Activated CD4-positive, alpha-beta memory T cell treated with anti-CD3 and anti-CD28 coated beads, Interleukin-2, amount 10 ng/mL, durations not matched to agents 7 days and 5 days (primary cell): ENCODE data around the gene CAMTA1. TPM values are rescaled to one million over a fixed set of nuclear protein-coding genes. Genes with fewer than 3 reads are reported as not detected.

Source experiments
- CTCF ChIA-PET: fragments of 350-600 bp; sonication (Branson Sonifier 250); formaldehyde crosslinking; loops from one replicate; lab custom pipeline; 2021; ENCODE audit warnings: antibody characterized with exemption, inconsistent platforms; lab: Charles Lee
- POLR2A ChIA-PET: fragments of 350-600 bp; sonication (Branson Sonifier 250); formaldehyde crosslinking; loops from one replicate; lab custom pipeline; 2021; ENCODE audit warnings: antibody characterized with exemption; lab: Charles Lee
- DNase-seq: peaks from one replicate; pipeline ENCODE4 v3.0.0-alpha.2; 2020
- H3K27ac Mint-ChIP-seq: one replicate; pipeline ENCODE4 v1.8.0; 2021; ENCODE audit warnings: mild to moderate bottlenecking, mixed read lengths
- H3K27me3 Mint-ChIP-seq: one replicate; pipeline ENCODE4 v1.8.0; 2021; ENCODE audit warnings: mixed read lengths
- H3K36me3 Mint-ChIP-seq: one replicate; pipeline ENCODE4 v1.8.0; 2021; ENCODE audit warnings: low read depth, mixed read lengths
- H3K4me1 Mint-ChIP-seq: one replicate; pipeline ENCODE4 v1.8.0; 2021; ENCODE audit warnings: mixed read lengths
- H3K4me3 Mint-ChIP-seq: one replicate; pipeline ENCODE4 v1.8.0; 2021; ENCODE audit warnings: mild to moderate bottlenecking, mixed read lengths
- H3K9me3 Mint-ChIP-seq: one replicate; pipeline ENCODE4 v1.8.0; 2021; ENCODE audit warnings: mixed read lengths
- total RNA-seq, 2 experiments: library from RNA; stranded (reverse); gene quantifications; one replicate each; pipeline ENCODE4 v1.2.3, GENCODE V29; 2021

Gene CAMTA1
- total RNA-seq, 2 experiments from 2014 or later, result 43.0 to 47.3 TPM

DNA sequence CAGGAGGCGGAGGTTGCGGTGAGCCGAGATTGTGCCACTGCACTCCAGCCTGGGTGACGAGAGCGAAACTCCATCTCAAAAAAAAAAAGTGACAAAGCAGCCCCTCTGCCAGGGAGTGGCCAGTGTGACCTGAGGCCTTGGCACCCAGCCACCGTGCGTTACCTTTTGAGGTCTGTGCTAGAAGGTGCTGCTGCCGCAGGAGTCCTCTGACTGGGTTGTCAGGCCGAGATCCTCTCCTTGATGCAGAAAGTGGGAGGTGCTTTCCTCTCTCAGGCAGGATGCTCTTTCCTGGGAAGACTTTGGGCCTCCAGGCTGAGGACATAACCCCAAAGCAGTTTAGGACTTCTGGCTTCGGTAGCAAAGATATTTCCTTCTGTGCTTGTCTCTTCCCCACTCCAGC is 705.3 kb downstream of the CAMTA1 start:
- no peaks in the 10 kb centered on the region for H3K4me1 Mint-ChIP-seq
- no peak overlapping the region for H3K4me3 Mint-ChIP-seq
- no peak overlapping the region for H3K27ac Mint-ChIP-seq
- CTCF ChIA-PET, result no interaction called here
- DNase-seq, result no peak
- H3K36me3 Mint-ChIP-seq, result no peaks in the 10 kb centered on the region
- H3K27me3 Mint-ChIP-seq, result no peaks in the 10 kb centered on the region
- POLR2A ChIA-PET, result no interaction called here
- H3K9me3 Mint-ChIP-seq, result peaks cover 14% of the 10 kb centered on the region

- Mint-ChIP-seq H3K36me3 (no peaks in the 10 kb centered on the region), H3K27me3 (no peaks in the 10 kb centered on the region), H3K4me1 (no peaks in the 10 kb centered on the region), H3K4me3 (no peak overlapping the region), H3K27ac (no peak overlapping the region), H3K9me3 (peaks cover 14% of the 10 kb centered on the region)
- CTCF ChIA-PET, result no interaction called here
- POLR2A ChIA-PET, result no interaction called here
- no peak for DNase-seq
Measured at GRCh38 chr1:7491109-7491817, 706.0 kb downstream of the CAMTA1 start.

GRCh38 chr1:7491818-7492173 is 706.5 kb downstream of the CAMTA1 start:
- no peak for DNase-seq
- H3K27me3 Mint-ChIP-seq, result no peaks in the 10 kb centered on the region
- POLR2A ChIA-PET, result no interaction called here
- H3K9me3 Mint-ChIP-seq, result peaks cover 14% of the 10 kb centered on the region
- H3K36me3 Mint-ChIP-seq, result no peaks in the 10 kb centered on the region
- CTCF ChIA-PET, result no interaction called here
- no peaks in the 10 kb centered on the region for H3K4me1 Mint-ChIP-seq
- H3K27ac Mint-ChIP-seq, result no peak overlapping the region
- H3K4me3 Mint-ChIP-seq, result no peak overlapping the region

DNA sequence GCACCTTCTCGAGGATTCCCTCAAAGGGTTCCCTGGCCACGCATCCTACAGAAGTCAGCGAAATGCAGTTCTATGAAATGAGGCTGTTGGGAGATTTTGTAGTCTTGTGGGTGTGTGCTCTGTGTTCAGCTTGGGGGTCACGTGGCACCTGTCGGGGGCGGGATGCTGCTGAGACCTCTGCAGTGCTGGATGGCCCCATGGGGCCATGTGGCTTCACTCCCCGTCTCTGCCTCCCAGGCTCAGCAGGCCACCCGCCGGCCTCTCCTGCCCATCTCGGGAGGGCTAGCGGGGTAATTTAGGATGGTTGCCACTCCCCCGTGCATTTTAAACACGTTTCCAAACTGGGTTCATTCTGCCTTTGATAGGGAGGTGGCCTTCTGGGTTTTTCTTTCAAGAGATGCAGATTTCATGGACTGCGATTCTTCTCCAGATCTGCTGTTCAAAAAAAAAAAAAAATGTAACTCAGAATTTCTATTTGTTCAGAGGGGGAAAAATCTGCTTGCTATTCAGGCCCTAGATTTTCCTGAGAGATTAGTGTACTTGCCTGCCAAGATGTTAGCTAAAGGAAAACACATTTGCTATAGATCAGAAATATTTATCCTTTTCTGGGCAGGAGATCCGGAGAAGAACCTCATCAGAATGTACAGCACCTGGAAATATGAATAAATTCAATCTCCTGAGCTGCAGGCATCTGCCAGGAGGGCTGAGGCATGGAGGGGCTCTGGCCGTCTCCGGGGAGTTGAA is 708.6 kb downstream of the CAMTA1 start:
- H3K27me3 Mint-ChIP-seq, result no peaks in the 10 kb centered on the region
- POLR2A ChIA-PET, result no interaction called here

DNA sequence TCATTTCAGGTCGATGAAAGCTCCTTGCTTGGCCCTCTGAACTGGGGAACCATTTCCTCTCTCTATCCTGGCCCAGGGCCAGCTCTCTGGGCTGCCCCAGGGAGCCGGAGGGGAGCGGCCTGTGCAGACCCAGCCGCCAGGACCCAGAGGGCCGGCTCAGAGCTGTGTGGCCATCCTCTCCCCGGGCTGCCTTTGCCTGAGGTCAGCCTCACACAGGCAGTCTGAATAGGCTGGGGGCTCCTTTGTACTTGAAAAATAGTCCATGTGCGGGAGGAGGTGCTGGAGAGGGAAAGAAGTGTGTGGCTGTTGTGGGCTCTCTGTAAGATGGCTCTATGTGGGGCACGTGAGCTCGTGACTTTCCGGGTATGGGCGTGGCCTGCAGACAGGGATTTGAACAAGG is 710.7 kb downstream of the CAMTA1 start:
- Mint-ChIP-seq H3K36me3 (no peaks in the 10 kb centered on the region), H3K27me3 (no peaks in the 10 kb centered on the region), H3K4me3 (no peak overlapping the region), H3K4me1 (no peaks in the 10 kb centered on the region), H3K27ac (no peak overlapping the region), H3K9me3 (peaks cover 14% of the 10 kb centered on the region)
- ChIA-PET POLR2A (no interaction called here), CTCF (no interaction called here)
- DNase-seq, result no peak

More for the DNA sequence above, 708.6 kb downstream of the CAMTA1 start:
- no peak overlapping the region for H3K27ac Mint-ChIP-seq
- no peaks in the 10 kb centered on the region for H3K4me1 Mint-ChIP-seq
- no peak overlapping the region for H3K4me3 Mint-ChIP-seq
- H3K36me3 Mint-ChIP-seq, result no peaks in the 10 kb centered on the region
- DNase-seq, result no peak
- H3K9me3 Mint-ChIP-seq, result peaks cover 14% of the 10 kb centered on the region
- CTCF ChIA-PET, result no interaction called here

- POLR2A ChIA-PET, result no interaction called here
- no peaks in the 10 kb centered on the region for H3K27me3 Mint-ChIP-seq
Measured at GRCh38 chr1:7497107-7497637, 711.9 kb downstream of the CAMTA1 start.

DNA sequence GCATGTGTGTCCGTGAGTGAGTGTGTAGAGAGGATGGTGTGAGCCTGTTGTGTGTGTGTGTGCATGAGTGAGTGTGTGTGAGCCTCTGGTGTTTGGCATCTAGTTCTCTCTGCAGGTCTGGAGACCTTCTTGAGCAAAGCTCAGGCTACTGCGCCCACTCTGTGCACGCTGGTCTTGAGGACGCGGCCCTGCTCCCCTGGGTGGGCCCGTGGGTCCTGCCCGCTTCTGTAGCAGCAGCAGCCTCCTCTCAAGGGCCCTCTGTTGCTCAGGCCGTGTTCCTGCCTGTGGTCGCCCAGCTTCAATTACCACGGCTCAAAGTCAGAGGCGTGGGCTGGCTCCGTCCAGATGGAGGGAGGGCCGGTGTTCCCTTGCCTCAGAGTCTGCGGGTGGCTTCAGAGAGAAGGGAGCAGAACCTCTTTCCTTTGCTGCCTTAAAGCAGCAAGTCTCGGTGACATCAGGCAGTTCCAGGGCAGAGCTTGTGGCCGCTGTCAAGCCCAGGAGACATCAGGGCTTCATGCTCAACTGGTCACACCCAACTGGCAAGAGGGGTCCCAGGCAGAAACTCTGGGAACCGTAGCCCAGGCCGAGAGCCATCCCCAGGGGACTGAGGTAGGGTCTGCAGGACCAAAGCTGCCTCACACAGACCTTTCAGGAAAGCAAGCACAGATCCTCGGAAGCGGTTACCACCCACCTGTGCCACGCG is 715.3 kb downstream of the CAMTA1 start:
- CTCF ChIA-PET, result no interaction called here
- no peaks in the 10 kb centered on the region for H3K4me1 Mint-ChIP-seq
- DNase-seq, result no peak
- H3K4me3 Mint-ChIP-seq, result no peak overlapping the region
- no peaks in the 10 kb centered on the region for H3K9me3 Mint-ChIP-seq
- POLR2A ChIA-PET, result no interaction called here
- no peaks in the 10 kb centered on the region for H3K36me3 Mint-ChIP-seq
- no peaks in the 10 kb centered on the region for H3K27me3 Mint-ChIP-seq
- no peak overlapping the region for H3K27ac Mint-ChIP-seq

More at GRCh38 chr1:7497107-7497637, 711.9 kb downstream of the CAMTA1 start:
- Mint-ChIP-seq H3K4me1 (no peaks in the 10 kb centered on the region), H3K27ac (no peak overlapping the region), H3K36me3 (no peaks in the 10 kb centered on the region), H3K9me3 (peaks cover 14% of the 10 kb centered on the region), H3K4me3 (no peak overlapping the region)
- DNase-seq, result no peak
- CTCF ChIA-PET, result no interaction called here

DNA sequence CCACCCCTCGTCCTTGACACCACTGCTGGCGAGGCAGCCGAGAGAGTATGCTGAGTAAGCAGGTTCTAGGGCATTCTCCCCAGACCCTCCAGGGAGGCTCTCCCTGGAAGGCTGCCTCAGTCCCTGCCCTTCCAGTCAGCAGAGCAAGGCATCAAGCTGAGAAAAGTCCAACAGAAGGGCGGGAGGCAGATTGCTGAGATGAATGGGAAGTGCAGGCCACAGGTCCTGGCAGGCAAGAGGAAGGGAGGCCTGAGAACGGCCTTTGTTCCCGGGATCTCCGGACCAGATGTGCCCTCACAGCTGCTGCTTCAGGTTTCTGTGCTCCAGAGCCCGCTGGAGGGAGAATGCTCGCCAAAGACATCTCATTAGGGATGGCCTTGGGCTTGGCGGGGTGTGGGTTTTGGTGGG is 715.8 kb downstream of the CAMTA1 start:
- POLR2A ChIA-PET, result no interaction called here
- no peaks in the 10 kb centered on the region for H3K27me3 Mint-ChIP-seq
- DNase-seq, result no peak
- H3K9me3 Mint-ChIP-seq, result no peaks in the 10 kb centered on the region
- no peak overlapping the region for H3K27ac Mint-ChIP-seq
- no peaks in the 10 kb centered on the region for H3K4me1 Mint-ChIP-seq
- H3K36me3 Mint-ChIP-seq, result no peaks in the 10 kb centered on the region
- CTCF ChIA-PET, result no interaction called here
- no peak overlapping the region for H3K4me3 Mint-ChIP-seq

DNA sequence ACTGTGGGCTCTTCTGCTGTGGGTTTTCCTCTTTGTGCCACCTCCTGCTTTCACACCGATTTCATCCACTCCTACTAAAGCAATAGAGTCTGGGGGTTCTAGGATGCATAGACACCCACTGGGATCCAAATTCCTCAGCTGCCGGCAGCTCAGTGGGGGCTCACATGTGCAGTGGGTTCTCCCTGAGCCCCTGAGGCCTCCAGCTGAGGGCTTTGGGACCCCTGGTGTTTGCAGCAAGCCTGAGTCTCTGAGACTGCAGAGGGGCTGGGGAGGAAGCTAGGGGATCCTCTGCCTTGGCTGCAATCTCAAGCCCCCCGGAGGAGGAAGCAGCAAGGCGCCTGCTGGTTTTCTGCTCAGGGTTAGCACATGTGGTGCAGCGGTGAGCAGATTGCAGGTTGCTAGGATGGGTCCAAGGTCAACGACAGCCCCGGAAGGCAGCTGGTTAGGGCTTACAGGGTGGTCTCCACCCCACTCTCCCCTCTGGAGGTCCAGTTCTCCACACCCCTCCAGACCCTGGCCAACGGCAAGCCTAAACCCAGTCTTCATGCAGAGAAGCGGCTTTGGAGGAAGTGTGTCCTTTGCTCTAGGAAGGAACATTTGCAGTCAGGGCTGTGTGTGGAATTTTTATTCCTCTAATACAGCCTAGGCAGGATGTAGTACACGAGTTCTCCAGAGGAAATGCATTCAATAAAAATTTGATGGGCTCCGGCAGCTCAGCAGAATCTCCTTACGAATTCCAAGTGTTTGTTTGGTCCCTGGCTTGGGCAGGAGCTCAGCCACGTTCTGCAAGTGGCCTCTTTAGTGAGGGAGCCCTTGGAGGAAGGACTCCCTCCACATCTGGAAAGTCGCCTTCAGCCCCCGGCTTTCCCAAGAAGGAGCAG is 716.7 kb downstream of the CAMTA1 start:
- no peak for DNase-seq
- Mint-ChIP-seq H3K27ac (no peak overlapping the region), H3K36me3 (no peaks in the 10 kb centered on the region), H3K4me3 (no peak overlapping the region), H3K4me1 (no peaks in the 10 kb centered on the region), H3K9me3 (no peaks in the 10 kb centered on the region), H3K27me3 (no peaks in the 10 kb centered on the region)
- ChIA-PET POLR2A (no interaction called here), CTCF (no interaction called here)

GRCh38 chr1:7503691-7504437 is 718.6 kb downstream of the CAMTA1 start:
- H3K36me3 Mint-ChIP-seq, result no peaks in the 10 kb centered on the region
- DNase-seq, result no peak
- H3K27me3 Mint-ChIP-seq, result no peaks in the 10 kb centered on the region
- no peaks in the 10 kb centered on the region for H3K4me1 Mint-ChIP-seq
- no peaks in the 10 kb centered on the region for H3K9me3 Mint-ChIP-seq
- no peak overlapping the region for H3K27ac Mint-ChIP-seq
- H3K4me3 Mint-ChIP-seq, result no peak overlapping the region
- CTCF ChIA-PET, result no interaction called here
- POLR2A ChIA-PET, result no interaction called here

DNA sequence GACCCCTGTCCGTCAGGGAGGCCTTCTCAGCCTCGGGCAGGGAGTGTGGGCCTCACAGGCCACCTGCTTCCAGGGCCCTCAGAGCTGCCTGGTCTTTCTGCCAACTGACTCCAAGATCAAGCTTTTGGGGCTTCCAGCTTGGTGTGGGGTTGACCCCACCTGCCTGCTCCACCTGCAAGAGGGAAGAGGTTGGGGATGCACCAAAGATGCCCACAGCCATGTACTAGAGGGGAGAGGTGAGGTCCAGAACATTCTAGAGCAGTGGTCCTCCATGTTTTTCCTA is 719.1 kb downstream of the CAMTA1 start:
- no peaks in the 10 kb centered on the region for H3K36me3 Mint-ChIP-seq
- CTCF ChIA-PET, result no interaction called here

GRCh38 chr1:7505094-7505770 is 720.0 kb downstream of the CAMTA1 start:
- ChIA-PET POLR2A (no interaction called here), CTCF (no interaction called here)
- Mint-ChIP-seq H3K27me3 (no peaks in the 10 kb centered on the region), H3K27ac (no peak overlapping the region), H3K4me1 (no peaks in the 10 kb centered on the region), H3K36me3 (no peaks in the 10 kb centered on the region), H3K4me3 (no peak overlapping the region), H3K9me3 (no peaks in the 10 kb centered on the region)
- no peak for DNase-seq

More for the DNA sequence above, 719.1 kb downstream of the CAMTA1 start:
- POLR2A ChIA-PET, result no interaction called here
- no peaks in the 10 kb centered on the region for H3K4me1 Mint-ChIP-seq
- H3K4me3 Mint-ChIP-seq, result no peak overlapping the region
- no peak overlapping the region for H3K27ac Mint-ChIP-seq
- no peaks in the 10 kb centered on the region for H3K27me3 Mint-ChIP-seq
- no peak for DNase-seq
- H3K9me3 Mint-ChIP-seq, result no peaks in the 10 kb centered on the region
